ENCODE results near the gene LMTK2. TPM values are rescaled to one million over a fixed set of nuclear protein-coding genes. Genes with fewer than 3 reads are reported as not detected.

The LMTK2 gene
- total RNA-seq, 1 donor: 11.2 TPM

DNA sequence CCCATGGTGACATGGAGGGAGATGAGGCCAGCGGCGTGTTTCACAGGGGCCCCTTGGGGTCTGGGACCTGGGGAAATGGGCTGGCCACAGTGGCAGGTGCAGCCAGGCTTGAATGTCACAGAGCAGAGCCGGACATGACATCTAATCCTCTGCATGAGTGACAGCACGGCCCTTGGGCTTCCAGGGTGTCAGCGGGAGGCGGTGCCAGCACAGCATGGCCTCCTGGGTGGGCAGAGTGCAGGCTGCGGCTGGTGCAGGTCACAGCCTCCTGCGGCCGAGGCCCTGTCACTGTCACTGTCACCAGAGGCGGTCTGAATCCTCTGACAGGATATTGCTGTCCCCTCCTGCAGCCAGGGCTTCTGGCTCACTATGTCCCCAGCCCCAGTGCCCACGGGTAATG, 122.8 kb downstream of the LMTK2 start:
- no peak for DNase-seq (ENCODE audit: low read depth)
- TF ChIP-seq, protein P1, sequence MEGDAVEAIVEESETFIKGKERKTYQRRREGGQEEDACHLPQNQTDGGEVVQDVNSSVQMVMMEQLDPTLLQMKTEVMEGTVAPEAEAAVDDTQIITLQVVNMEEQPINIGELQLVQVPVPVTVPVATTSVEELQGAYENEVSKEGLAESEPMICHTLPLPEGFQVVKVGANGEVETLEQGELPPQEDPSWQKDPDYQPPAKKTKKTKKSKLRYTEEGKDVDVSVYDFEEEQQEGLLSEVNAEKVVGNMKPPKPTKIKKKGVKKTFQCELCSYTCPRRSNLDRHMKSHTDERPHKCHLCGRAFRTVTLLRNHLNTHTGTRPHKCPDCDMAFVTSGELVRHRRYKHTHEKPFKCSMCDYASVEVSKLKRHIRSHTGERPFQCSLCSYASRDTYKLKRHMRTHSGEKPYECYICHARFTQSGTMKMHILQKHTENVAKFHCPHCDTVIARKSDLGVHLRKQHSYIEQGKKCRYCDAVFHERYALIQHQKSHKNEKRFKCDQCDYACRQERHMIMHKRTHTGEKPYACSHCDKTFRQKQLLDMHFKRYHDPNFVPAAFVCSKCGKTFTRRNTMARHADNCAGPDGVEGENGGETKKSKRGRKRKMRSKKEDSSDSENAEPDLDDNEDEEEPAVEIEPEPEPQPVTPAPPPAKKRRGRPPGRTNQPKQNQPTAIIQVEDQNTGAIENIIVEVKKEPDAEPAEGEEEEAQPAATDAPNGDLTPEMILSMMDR (IDR thresholded peaks at IDR 0.05; ENCODE audit: insufficient read depth, low read depth, low read length): no peak

DNA sequence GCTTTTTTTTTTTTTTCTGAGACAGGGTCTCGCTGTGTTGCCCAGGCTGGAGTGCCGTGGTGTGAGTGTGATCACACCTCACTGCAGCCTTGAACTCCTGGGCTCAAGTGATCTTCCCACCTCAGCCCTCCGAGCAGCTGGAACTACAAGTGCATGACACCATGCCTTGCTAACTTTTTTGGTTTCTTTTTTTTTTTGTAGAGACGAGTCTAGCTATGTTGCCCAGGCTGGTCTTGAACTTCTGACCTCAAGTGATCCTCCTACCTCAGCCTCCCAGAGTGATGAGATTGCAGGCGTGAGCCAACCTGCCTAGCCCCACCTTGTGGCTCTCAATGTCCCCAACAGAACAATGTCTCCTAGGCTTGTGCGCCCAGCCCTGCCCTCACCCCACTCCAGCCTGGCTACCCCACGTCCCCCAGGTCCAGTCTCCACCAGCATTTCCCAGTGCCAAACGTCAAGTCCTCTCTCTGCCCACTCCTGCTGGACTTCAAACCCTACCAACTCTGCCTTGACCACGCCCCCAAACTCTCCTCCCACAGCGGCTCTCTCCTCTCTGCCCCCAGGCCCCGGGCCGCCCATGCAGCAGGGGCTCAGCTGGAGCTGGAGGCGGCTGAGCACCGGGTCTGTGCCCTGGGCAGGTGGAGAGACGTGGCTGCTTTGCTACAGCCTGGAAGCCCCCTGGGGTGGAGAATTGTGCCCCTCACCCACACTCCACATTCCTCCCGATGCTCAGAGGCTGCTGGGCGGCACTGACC, 123.5 kb downstream of the LMTK2 start:
- no peak overlapping the region for H3K4me3 ChIP-seq (ENCODE audit: low read depth, low read length)
- TF ChIP-seq, protein P1 (IDR thresholded peaks at IDR 0.05; ENCODE audit: insufficient read depth, low read depth, low read length): no peak
- DNase-seq (ENCODE audit: low read depth): no peak

More for the DNA sequence above, 122.8 kb downstream of the LMTK2 start:
- H3K4me3 ChIP-seq (ENCODE audit: low read depth, low read length): no peak overlapping the region

DNA sequence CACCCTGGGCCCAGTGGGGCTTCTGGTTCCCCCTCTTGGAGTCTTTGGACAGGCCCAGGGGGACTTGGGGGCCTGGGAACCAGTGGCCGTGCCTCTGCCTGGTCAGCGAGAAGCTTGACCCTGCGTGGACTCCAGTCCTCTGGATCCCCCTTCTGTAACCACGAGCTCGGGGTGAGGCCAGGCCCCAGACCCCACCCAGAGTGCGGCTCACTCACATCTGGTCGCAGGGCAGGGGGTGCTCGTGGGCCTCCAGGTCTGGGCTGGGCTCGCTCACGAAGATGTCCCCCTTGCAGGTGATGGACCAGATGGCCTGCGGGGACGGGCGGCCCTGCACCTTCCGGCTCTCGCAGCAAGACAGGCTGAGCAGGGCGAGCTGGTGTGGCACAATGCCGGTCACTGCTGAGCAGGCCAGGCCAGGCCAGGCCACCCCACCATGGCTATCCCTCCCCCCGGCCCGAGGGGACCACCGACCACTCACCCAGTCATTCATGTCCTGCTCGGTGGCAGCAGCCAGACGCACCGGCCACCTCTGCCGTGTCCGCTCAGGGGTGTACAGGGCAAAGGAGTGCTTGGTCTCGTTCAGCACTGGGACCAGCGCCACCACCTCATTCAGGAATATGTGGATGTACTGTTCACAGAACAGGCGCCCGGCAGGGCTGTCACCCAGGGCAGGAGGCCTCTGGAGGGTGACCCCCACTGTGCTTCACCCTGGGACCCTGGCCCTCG, 124.2 kb downstream of the LMTK2 start:
- no peak overlapping the region for H3K4me3 ChIP-seq (ENCODE audit: low read depth, low read length)
- DNase-seq (ENCODE audit: low read depth): no peak
- TF ChIP-seq, protein P1 (IDR thresholded peaks at IDR 0.05; ENCODE audit: insufficient read depth, low read depth, low read length): no peak

- H3K4me3 ChIP-seq (ENCODE audit: low read depth, low read length): no peak overlapping the region
- no peak for DNase-seq (ENCODE audit: low read depth)
- TF ChIP-seq, protein P1 (IDR thresholded peaks at IDR 0.05; ENCODE audit: insufficient read depth, low read depth, low read length): no peak
Measured at GRCh38 chr7:98231493-98232262, 125.0 kb downstream of the LMTK2 start.

- no peak for DNase-seq (ENCODE audit: low read depth)
- H3K4me3 ChIP-seq (ENCODE audit: low read depth, low read length): no peak overlapping the region
- TF ChIP-seq, protein P1 (IDR thresholded peaks at IDR 0.05; ENCODE audit: insufficient read depth, low read depth, low read length): no peak
Measured at GRCh38 chr7:98232263-98232585, 125.6 kb downstream of the LMTK2 start.

GRCh38 chr7:98232799-98233198, 126.1 kb downstream of the LMTK2 start:
- no peak overlapping the region for H3K4me3 ChIP-seq (ENCODE audit: low read depth, low read length)
- DNase-seq (ENCODE audit: low read depth): no peak
- TF ChIP-seq, protein P1 (IDR thresholded peaks at IDR 0.05; ENCODE audit: insufficient read depth, low read depth, low read length): no peak
